22Rv1 (cell line): ENCODE results near the gene GCGR.
"Not testable (repeated sequence)": the region's sequence is repeated elsewhere in the genome, so short reads cannot be mapped to it uniquely, and the experiment has no call there.

Experiments used
- H3K27ac ChIP-seq: fragments of 450-650 bp; 2 replicates; pipeline ENCODE4 v1.5.1; 2017
- ZFX ChIP-seq: fragments of 450-650 bp; IDR thresholded peaks from 2 replicates; pipeline ENCODE4 v1.6.1; 2017; ENCODE audit warnings: antibody characterized with exemption, borderline replicate concordance
- TF ChIP-seq, protein P1 (sequence below): fragments of 450-650 bp; IDR thresholded peaks from 2 replicates; pipeline ENCODE4 v1.5.1; 2017; ENCODE audit warnings: mild to moderate bottlenecking

The GCGR gene

DNA sequence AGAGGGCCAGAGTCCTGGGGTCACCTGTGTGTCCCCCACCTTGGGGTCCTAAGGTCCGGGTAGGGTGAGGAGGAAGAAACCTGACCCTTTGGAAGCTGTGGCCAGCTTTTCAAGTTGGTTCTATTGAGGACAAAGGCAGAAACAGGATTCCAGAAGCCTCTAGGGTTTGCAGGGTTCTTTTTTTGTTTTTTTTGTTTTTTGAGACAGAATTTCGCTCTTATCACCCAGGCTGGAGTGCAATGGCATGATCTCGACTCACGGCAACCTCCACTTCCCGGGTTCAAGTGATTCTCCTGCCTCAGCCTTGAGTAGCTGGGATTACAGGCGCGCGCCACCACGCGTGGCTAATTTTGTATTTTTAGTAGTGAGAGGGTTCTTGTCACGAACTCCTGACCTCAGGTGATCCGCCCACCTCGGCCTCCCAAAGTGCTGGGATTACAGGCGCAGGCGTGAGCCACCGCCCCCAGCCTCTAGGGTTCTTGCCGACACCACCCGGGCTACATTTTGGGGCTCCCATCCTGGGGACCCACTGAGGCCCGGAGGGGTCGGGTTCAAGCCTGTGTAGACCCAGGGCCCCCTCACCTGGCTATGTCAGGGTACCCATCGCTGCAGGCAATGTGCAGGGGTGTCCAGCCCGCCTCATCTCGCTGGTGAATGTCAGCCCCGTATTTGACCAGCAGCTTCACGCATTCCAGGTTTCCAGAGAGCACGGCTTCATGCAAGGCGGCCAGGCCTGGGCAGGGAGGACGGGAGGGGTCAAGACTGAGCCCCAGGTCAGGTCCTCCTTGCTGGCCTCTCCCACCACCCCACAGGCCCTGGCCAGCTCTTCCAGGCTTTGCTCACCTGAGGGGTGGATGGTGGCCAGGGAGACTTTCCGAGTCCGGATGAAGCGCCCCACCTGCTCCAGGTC is 30.2 kb downstream of the GCGR start:
- H3K27ac ChIP-seq: peak overlapping the region; percentile 83
- no peak for TF ChIP-seq ZFX
- TF ChIP-seq, protein P1, sequence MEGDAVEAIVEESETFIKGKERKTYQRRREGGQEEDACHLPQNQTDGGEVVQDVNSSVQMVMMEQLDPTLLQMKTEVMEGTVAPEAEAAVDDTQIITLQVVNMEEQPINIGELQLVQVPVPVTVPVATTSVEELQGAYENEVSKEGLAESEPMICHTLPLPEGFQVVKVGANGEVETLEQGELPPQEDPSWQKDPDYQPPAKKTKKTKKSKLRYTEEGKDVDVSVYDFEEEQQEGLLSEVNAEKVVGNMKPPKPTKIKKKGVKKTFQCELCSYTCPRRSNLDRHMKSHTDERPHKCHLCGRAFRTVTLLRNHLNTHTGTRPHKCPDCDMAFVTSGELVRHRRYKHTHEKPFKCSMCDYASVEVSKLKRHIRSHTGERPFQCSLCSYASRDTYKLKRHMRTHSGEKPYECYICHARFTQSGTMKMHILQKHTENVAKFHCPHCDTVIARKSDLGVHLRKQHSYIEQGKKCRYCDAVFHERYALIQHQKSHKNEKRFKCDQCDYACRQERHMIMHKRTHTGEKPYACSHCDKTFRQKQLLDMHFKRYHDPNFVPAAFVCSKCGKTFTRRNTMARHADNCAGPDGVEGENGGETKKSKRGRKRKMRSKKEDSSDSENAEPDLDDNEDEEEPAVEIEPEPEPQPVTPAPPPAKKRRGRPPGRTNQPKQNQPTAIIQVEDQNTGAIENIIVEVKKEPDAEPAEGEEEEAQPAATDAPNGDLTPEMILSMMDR: no peak

DNA sequence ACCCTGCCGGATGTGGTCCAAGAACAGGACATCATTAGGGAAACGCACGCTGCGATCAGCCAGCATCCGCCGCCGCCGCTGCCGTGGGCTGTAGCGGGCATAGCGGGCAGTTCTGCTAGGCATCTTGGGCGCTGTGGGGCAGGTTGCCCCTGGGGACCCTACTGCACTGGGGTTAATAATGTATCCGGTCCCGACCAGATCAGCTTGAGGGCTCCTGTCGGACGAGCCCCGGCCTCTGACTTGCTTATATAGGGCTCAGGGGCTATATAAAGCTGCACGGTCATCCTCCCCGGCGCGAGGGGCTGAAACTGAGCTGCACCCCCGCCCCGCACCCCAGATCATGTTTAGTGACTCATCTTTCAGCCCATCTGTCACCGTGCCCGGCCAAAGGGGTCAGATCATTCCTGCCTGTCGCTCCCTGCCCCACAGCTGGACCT is 30.9 kb downstream of the GCGR start, which contains the start of gene PPP1R27:
Gene PPP1R27, minus strand, starts transcription at position 220 of the 437 bp plus-strand sequence. Its CDS starts 97 bp downstream, at position 123.
- H3K27ac ChIP-seq: peak within 1 kb of the TSS; percentile 83
- TF ChIP-seq, protein P1: no peak
- no peak for TF ChIP-seq ZFX

DNA sequence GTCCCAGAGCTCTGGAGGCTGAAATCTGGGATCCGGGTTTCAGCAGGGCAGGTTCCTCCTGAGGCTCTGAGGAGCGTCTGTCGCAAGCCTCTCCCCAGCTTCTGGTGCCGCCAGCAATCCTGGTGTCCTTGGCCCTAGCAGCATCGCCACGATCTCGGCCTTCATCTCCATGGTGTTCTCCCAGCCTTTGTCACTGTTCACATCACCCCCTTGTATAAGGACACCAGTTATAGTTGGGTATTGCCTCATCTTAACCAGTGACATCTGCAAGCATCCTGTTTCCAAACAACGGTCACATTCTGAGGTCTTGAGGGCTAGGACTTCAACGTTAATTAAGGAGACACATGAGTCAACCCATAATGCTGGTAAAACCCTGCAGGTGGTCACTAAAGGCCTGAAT is 33.7 kb downstream of the GCGR start:
- TF ChIP-seq ZFX: no peak
- TF ChIP-seq, protein P1: no peak
- H3K27ac ChIP-seq: no peak overlapping the region

DNA sequence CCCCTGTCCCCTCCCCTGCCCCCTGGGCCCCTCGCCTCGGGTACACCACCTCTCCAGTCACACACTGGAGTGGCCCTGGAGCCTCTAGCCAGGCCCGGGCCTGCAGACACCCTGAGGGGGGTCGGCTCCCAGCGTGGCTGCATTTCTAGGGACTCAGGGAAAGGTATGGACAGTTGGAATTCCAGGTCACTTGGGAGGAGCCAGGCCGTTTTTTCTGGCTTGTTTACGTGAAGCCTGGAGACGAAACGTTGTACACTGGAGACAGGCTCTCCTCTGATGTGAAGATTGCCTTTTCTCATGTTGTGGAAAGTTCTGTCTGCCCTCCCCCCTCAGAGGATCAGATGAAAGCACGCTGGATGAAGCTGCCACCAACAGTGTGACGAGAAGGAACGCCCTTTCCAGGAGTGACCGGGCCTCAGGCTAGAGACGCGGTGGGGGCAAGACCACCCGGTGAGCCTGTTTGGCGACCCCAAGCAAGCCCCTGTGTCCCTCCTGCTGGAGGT is 34.9 kb downstream of the GCGR start:
- H3K27ac ChIP-seq: no peak overlapping the region
- TF ChIP-seq, protein P1: no peak
- TF ChIP-seq ZFX: no peak

DNA sequence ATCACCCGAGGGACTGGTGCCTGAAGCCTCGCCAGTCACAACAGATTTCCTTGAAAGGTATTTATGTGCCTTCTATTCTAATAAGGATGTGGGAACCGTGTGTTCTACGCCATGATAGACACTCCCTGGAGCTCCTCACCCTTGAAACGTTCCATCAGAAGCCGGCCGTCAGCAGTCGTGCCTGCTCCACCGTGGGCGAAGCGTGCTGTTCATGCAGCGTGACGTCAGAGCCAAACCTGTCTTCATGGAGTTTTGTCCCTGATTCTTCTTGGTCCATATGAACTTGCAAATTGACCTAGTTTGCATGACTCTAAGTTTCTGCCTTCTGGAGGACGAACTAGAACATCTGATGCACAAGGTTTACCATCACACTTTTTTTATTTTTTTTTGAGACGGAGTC is 35.4 kb downstream of the GCGR start:
- no peak overlapping the region for H3K27ac ChIP-seq
- TF ChIP-seq, protein P1: no peak
- no peak for TF ChIP-seq ZFX

DNA sequence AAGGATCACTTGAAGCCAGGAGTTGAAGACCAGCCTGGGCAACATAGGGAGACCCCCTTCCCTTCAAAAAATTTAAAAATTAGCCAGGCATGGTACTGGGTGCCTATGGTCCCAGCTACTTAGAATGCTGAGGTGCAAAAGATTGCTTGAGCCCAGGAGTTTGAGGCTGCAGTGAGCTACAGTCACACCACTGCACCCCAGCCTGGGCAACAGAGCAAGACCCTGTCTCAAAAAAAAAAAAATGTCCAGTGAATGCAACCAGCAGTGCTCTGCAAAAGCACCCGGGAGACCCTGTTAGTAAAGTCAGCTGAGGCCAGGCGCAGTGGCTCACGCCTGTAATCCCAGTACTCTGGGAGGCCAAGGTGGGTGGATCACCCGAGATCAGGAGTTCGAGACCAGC is 36.1 kb downstream of the GCGR start:
- not testable (repeated sequence) for H3K27ac ChIP-seq

DNA sequence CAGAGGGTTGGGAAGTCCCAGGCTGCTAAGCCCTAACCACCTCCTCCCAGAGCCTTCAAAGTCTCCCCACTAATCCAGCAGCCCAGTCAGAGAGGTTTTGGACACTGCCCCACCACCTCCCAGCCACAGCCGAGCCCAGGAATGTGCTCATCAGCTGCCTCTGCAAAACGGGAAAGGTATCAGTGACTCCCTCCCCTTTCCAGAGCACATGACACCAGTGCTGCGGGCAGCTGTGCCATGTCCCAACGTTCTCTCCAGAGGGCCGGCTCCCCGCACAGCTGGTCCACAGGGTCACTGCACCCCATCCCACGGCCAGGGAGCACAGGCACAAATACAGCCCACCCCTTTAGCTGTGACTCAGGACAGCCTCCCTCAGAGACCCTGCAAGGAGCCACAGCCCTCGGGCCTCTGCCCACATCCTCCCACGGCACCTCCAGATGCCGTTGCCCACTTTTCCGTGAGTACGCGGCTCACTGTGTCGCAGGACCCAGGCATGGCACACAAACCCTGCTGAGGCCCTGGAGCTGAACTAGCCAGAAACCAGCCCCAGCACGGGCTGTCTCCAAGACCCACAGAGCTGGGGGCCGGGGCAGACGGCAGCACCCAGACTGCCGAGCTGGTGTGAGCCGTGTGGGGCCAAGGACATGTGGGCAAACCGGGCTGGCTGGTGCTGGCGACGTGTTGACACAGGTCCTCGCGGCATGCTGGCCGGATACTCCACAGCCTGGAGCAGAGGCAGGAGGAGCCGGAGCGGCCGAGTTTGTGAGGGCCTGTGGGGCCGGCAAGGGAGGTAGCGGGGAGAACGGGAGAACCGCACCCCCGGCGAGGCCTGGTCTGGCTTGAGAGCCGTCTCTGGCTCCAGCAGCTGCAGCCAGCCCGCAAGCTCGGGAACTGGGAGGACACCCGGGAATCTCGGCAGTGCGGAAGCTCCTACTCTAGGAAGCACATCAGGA is 37.2 kb downstream of the GCGR start:
- H3K27ac ChIP-seq: no peak overlapping the region

More for the DNA sequence above, 37.2 kb downstream of the GCGR start:
- TF ChIP-seq ZFX: no peak
- TF ChIP-seq, protein P1: no peak
